NCI-H187 treated with DMSO at 0.1 percent for 48 hours (cell line): ENCODE measurements around the gene PCBP2.

Experiments
- DNase-seq: peaks from one replicate; lab custom pipeline; 2025; lab: John Stamatoyannopoulos, UW

The PCBP2 gene

DNA sequence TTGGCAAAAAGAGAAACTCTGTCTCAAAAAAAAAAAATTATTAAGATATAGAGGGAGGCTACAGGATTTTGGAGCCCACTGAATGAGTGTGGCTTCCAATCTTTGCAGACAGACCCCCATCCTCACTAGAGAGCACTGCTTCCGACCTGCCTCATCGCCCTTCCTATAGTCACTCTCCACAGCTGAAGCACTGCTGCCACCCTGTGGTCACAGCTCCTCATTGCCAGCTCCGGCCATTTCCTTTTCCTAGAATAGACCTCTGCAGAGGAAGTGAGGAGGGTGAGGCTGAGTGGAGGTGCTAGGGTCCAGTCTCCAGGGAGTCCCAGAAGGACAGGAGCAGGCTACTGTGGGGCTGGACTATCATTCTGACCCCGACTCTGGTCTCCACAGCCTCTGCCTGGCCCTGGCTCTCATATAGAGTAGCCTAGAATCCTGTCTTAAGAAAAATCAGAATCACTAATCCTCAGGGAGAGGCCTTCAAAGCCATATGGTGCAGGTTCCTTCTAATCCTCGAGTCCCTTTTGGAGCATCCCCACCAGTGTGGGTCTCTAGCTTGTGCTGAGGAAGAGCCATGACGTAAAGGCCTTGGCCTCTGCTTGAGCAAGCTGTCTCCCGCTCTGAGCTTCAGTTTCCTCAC lies 56.8 kb downstream of the PCBP2 start:
- DNase-seq = peak; percentile 42

- DNase-seq = no peak
These were observed 58.4 kb downstream of the PCBP2 start for GRCh38 chr12:53510181-53510812.

GRCh38 chr12:53513712-53514410 lies 62.0 kb downstream of the PCBP2 start:
- no peak for DNase-seq

DNA sequence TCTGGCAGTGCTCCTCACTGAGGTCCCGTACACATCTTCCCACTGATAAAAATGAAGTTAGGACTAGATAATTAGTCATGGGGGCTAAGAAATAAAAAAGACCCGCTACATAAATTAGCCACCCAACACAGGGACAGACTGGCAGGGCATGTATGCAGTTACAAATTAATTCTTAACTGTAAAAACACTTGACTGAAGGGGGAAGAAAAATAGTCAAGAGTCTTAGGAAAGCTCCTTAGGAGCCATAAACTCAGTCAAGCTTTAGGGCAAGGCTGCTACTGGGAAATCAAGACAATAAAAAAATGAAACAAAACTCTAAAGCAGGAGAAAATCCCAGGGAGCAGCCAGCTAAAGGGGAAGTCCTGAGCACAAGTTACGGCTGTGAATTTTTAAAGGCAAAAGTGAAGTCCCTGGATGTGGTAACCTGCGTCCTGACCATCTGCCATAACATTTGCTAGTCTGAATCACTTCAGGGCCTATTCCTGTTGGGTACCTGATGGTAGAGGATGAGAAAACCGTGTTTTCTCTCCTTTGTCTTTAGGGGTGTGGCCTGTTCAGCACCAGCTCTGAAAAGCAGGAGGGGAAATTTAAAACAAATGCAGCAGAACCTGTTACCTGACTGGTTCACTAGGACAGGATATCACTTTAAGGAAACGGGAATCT lies 62.9 kb downstream of the PCBP2 start:
- DNase-seq = no peak

DNA sequence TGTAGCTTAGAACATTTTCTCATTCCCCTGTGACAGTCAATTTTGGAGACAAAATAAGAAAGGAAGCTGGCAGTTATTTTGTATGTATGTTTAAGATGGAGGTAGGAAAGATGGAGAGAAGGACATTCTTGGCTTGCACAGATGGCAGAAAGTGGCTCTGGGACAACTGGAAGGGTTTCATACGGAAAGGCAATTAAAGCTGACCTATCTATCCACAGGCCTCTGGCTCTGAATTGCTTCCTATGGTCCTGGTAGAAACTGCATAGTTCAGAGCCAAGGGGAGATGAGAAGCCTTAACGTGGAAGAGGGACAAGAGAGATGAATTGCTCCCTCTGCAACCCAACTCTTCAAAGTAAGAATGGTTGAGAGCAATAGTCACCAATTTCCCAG lies 63.4 kb downstream of the PCBP2 start:
- no peak for DNase-seq

DNA sequence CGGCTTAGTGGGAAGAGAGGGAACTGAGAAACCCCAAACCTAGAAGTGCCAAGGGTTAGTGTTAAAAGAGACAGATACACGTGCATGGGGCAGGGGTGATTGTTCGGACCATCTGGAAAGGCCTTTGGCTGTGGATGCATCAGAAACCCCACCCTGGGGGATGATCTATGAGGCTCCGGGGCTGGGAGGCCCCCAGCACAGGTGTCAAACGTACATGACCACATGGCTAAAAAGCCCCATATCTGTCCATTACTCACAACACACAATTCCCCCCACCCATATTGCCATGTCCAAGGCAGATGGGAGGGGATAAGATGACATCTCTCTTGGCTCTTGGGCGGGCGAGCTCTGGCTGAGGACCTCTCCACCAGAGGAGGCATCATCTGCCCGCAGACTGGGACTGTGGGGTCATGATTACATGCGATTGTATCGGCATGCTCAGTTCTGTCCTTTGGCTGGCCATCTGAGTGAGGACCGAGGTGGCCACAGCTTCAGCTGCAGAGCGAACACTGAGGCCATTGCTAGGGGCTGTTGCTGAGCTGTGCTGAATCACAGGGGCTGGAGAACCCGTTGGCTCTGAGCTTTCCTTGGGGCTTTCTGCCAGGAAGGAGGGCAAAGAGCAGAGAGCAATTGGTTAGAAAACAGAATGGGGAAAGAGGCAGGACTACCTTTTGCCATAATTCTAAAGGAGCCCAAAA lies 65.0 kb downstream of the PCBP2 start:
- no peak for DNase-seq

GRCh38 chr12:53518381-53518780 lies 66.5 kb downstream of the PCBP2 start:
- DNase-seq = no peak

- no peak for DNase-seq
These were observed 71.2 kb downstream of the PCBP2 start for GRCh38 chr12:53523131-53523530.

DNA sequence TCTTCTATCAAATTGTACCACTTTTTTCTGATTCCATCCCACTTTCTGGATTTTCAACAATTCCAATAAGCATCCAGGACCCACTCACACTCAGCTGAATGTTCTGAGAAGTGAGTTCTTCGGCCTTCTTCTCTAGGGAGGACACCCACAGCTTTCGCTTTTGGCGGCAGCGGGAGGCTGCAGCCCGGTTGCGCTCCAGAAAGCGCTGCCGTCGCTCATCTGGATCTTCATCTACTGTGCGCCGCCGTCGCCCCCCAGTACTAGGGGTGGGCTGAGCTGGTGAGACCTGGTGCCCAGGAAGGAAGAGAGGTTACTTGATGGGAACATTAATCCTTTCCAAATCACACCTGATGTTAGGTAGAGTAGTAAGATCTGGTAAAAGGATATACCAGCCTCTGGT lies 72.6 kb downstream of the PCBP2 start:
- no peak for DNase-seq

DNA sequence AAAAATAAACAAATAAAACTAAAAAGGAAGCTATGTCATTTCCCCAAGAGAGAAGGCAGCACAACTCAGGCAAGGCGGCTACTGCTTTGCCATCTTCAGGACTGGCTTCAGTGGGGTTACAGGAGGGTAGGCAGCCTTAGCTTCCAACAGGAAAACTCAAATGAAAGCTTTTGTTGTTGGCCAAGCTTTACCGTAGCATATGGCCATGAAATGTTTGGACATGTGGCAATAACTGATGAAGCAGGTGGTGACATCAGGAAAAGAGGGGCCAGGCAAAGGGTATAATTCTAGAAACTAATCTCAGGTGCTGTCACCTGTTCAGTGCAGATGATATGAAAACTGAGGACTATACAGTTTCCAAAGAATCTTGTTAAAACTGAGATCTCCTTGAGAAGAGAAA lies 78.2 kb downstream of the PCBP2 start:
- DNase-seq = no peak
